Liver (tissue), 3 donors: Measurements from ENCODE around the gene SLC13A1.

Source experiments
- CTCF ChIP-seq: fragments of 150-350 bp; IDR thresholded peaks from 2 replicates; pipeline ENCODE4 v1.5.1; 2017; ENCODE audit warnings: improper control_type of control experiment, low read depth, low read length; ENCODE audit not compliant: missing input control
- EGR1 ChIP-seq, 2 donors: IDR thresholded peaks; 2 replicates each; pipeline ENCODE4 v1.6.1; 2016 to 2018; ENCODE audit warnings: antibody characterized with exemption in 2 of 2, low read depth in 2 of 2
- FOXA2 ChIP-seq: IDR thresholded peaks from 2 replicates; pipeline ENCODE4 v1.6.1; 2016; ENCODE audit warnings: antibody characterized with exemption
- GABPA ChIP-seq, 2 donors: IDR thresholded peaks in 1 of 2; conservative IDR thresholded peaks in 1 of 2; 2 replicates each; pipeline ENCODE4 v1.6.1; 2016; ENCODE audit warnings: antibody characterized with exemption in 2 of 2, mild to moderate bottlenecking in 1 of 2, moderate library complexity in 1 of 2
- HNF4A ChIP-seq, 2 donors: conservative IDR thresholded peaks; 2 replicates each; pipeline ENCODE4 v1.6.1; 2016; ENCODE audit warnings: antibody characterized with exemption in 2 of 2, mild to moderate bottlenecking in 2 of 2
- HNF4G ChIP-seq: IDR thresholded peaks from 2 replicates; pipeline ENCODE4 v1.6.1; 2016; ENCODE audit warnings: antibody characterized with exemption
- MAX ChIP-seq: IDR thresholded peaks from 2 replicates; pipeline ENCODE4 v1.6.1; 2016; ENCODE audit warnings: antibody characterized with exemption
- REST ChIP-seq: IDR thresholded peaks from 2 replicates; pipeline ENCODE4 v1.6.1; 2016; ENCODE audit warnings: antibody characterized with exemption, mild to moderate bottlenecking
- RXRA ChIP-seq, 2 donors: IDR thresholded peaks; 2 replicates each; pipeline ENCODE4 v1.6.1; 2017 to 2018; ENCODE audit warnings: antibody characterized with exemption in 2 of 2, mild to moderate bottlenecking in 1 of 2
- SP1 ChIP-seq: IDR thresholded peaks from 2 replicates; pipeline ENCODE4 v1.6.1; 2018; ENCODE audit warnings: antibody characterized with exemption, mild to moderate bottlenecking
- TAF1 ChIP-seq: conservative IDR thresholded peaks from 2 replicates; pipeline ENCODE4 v1.6.1; 2016; ENCODE audit warnings: antibody characterized with exemption, mild to moderate bottlenecking
- donor health status: healthy.
- donor health status: healthy.

GRCh38 chr7:123185756-123186155 lies 14.0 kb downstream of the SLC13A1 start:
- TF ChIP-seq CTCF (no peak), SP1 (no peak), TAF1 (no peak), GABPA (IDR thresholded peaks at IDR 0.05 in 1 of 2, conservative IDR thresholded peaks at IDR 0.05 in 1 of 2) (no peak), REST (no peak), EGR1 (IDR thresholded peaks at IDR 0.05; ENCODE audit: low read depth in 2 of 2) (no peak), RXRA (IDR thresholded peaks at IDR 0.05) (no peak), FOXA2 (no peak), HNF4A (conservative IDR thresholded peaks at IDR 0.05) (no peak), MAX (no peak), HNF4G (no peak)
